Measurements from ENCODE around the gene MYO3B.

MYO3B gene

DNA sequence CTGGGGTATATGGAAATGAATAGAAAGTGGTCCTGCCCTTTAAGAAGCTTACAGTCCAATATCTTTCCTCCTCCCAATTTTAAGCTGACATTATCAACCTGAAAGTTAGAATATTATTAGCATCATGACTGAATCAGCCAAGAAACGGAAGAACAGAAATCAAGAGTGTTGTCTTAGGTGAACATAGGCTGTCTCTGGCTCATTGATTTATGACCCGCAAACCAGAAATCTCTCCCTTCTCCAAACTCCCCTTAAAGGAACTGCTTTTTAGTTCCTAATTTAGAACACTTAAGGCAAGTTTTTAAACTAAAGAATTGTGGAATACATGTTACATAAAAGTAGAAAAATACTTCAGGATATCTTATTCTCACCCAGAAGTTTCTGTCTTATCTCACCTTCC lies 62.7 kb downstream of the MYO3B start:
- Histone ChIP-seq H3K36me3 (no peaks in the 10 kb centered on the region), H3K9me3 (ENCODE audit: severe bottlenecking) (no peaks in the 10 kb centered on the region), H3K27ac (no peak overlapping the region), H3K4me3 (ENCODE audit: low read depth, low read length) (no peak overlapping the region), H3K27me3 (ENCODE audit: insufficient read depth, low read depth, severe bottlenecking) (no peaks in the 10 kb centered on the region)
- no peak for DNase-seq
- TF ChIP-seq, protein P1, sequence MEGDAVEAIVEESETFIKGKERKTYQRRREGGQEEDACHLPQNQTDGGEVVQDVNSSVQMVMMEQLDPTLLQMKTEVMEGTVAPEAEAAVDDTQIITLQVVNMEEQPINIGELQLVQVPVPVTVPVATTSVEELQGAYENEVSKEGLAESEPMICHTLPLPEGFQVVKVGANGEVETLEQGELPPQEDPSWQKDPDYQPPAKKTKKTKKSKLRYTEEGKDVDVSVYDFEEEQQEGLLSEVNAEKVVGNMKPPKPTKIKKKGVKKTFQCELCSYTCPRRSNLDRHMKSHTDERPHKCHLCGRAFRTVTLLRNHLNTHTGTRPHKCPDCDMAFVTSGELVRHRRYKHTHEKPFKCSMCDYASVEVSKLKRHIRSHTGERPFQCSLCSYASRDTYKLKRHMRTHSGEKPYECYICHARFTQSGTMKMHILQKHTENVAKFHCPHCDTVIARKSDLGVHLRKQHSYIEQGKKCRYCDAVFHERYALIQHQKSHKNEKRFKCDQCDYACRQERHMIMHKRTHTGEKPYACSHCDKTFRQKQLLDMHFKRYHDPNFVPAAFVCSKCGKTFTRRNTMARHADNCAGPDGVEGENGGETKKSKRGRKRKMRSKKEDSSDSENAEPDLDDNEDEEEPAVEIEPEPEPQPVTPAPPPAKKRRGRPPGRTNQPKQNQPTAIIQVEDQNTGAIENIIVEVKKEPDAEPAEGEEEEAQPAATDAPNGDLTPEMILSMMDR (IDR thresholded peaks at IDR 0.05; ENCODE audit: low read depth, low read length) = no peak

DNA sequence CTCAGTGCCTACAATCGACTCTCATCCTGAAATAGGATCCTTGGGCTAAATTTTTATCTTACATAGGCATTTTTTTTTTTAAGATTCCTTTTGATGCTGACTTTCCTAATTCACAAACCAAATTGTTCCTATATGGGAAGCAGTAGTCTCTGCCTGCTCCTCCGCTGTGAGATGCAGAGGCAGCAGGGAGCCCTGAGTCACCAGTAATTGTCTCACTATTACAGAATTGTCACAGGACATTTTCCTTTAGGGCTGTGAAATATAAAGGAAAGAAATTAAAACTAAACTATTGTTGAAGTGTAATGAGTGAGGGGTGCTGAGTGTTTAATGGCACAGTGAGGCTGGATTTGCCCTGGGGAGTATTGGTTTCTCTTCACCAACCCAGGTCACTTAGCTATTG lies 63.8 kb downstream of the MYO3B start:
- TF ChIP-seq, protein P1 (IDR thresholded peaks at IDR 0.05; ENCODE audit: low read depth, low read length) = no peak
- no peak for DNase-seq
- no peaks in the 10 kb centered on the region for H3K36me3 ChIP-seq
- no peak overlapping the region for H3K4me3 ChIP-seq (ENCODE audit: low read depth, low read length)
- no peak overlapping the region for H3K27ac ChIP-seq
- H3K27me3 ChIP-seq (ENCODE audit: insufficient read depth, low read depth, severe bottlenecking) = no peaks in the 10 kb centered on the region
- H3K9me3 ChIP-seq (ENCODE audit: severe bottlenecking) = no peaks in the 10 kb centered on the region

DNA sequence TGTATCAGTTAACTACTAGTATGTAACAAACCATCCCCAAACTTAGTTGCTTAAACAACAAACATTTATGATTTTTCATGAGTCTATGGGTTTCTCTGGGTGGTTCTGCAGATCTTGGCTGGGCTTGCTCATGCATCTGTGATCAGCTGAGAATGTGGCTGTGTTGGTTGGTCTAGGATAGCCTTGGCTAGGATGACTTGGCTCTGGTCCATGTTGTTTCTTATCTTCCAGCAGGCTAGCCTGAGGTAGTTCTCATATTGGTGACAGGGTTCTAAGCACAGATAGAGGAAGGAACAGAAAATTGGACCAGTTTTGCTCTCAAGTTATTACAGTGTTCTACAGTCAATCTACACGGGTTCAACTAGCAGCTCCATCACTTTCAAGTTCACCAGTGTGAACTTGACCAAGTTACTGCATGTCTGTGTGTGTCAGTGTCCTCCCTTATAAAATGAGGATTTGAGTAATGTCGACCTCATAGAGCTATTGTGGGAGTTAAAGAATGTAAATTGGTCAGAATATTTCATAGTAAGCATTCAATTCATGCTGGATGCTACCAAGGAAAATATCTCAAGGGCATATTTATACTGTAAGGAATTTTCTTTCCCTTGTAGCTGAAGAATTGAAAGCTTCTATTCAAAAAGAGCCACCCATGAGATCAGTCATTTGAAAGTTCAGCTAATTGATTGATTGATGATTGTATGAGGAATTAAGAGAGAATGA lies 65.3 kb downstream of the MYO3B start:
- TF ChIP-seq, protein P1 (IDR thresholded peaks at IDR 0.05; ENCODE audit: low read depth, low read length) = no peak
- Histone ChIP-seq H3K9me3 (ENCODE audit: severe bottlenecking) (no peaks in the 10 kb centered on the region), H3K4me3 (ENCODE audit: low read depth, low read length) (no peak overlapping the region), H3K27ac (no peak overlapping the region), H3K27me3 (ENCODE audit: insufficient read depth, low read depth, severe bottlenecking) (no peaks in the 10 kb centered on the region), H3K36me3 (no peaks in the 10 kb centered on the region)
- no peak for DNase-seq

DNA sequence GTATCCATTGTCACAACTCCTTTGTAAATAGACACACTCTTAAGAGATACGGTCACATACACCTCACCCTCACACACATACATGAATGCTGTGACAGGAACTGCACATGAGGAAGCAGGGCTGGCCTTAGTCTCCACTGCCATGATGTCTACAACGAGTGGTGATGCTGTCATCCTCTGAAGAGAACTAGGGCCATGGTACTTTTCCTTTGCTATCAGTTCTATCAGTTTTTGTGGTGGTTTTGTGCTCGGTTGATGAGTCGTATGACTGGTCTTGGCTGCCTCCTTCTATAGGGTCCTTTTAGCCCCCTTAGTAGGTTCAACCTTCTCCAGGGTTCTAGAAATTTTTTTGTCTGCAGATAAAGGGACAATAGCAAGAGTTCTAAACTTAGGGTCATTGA lies 66.0 kb downstream of the MYO3B start:
- no peaks in the 10 kb centered on the region for H3K36me3 ChIP-seq
- no peaks in the 10 kb centered on the region for H3K27me3 ChIP-seq (ENCODE audit: insufficient read depth, low read depth, severe bottlenecking)
- no peak overlapping the region for H3K4me3 ChIP-seq (ENCODE audit: low read depth, low read length)
- DNase-seq = no peak
- TF ChIP-seq, protein P1 (IDR thresholded peaks at IDR 0.05; ENCODE audit: low read depth, low read length) = no peak
- no peaks in the 10 kb centered on the region for H3K9me3 ChIP-seq (ENCODE audit: severe bottlenecking)
- no peak overlapping the region for H3K27ac ChIP-seq

DNA sequence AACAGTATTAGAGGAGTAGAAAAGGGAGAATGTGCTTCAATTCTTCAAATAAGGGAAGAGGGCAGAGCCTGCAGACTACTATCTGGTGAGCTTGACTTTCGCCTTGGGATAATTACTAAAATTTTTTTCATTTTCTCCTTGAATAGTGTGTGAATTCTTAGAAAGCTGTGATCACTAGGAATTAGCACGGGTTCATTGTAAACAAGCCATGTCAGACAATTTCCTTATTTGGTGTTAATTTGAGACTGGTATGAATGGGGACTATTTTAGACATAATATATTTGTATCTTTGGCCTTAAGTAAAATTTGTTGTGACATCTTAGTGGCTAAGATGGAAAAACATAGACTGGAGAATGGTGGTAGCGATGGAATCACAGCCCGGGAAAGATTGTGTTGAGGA lies 66.6 kb downstream of the MYO3B start:
- H3K36me3 ChIP-seq = no peaks in the 10 kb centered on the region
- TF ChIP-seq, protein P1 (IDR thresholded peaks at IDR 0.05; ENCODE audit: low read depth, low read length) = no peak
- H3K27ac ChIP-seq = no peak overlapping the region
- H3K9me3 ChIP-seq (ENCODE audit: severe bottlenecking) = no peaks in the 10 kb centered on the region
- H3K4me3 ChIP-seq (ENCODE audit: low read depth, low read length) = no peak overlapping the region
- H3K27me3 ChIP-seq (ENCODE audit: insufficient read depth, low read depth, severe bottlenecking) = no peaks in the 10 kb centered on the region
- no peak for DNase-seq

DNA sequence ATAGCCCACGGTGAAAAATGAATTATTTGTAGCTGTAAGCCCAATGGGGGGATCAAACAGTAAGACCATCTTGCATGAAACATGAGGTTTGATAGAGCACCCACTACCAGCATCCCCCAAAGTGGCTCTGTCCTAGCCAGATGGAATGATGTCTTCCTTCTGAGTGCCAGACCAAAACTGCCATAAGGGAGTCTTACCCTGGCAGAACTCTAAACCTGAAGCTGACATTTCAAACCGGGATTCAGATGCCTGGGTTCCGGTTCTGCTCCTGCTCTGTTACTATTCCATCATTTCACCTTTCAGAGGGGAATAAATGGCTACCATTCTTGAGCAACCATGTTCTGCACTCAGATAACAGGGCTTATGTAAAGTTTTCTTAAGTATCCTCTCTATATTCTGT lies 67.4 kb downstream of the MYO3B start:
- TF ChIP-seq, protein P1 (IDR thresholded peaks at IDR 0.05; ENCODE audit: low read depth, low read length) = no peak
- Histone ChIP-seq H3K27ac (no peak overlapping the region), H3K4me3 (ENCODE audit: low read depth, low read length) (no peak overlapping the region), H3K36me3 (no peaks in the 10 kb centered on the region), H3K27me3 (ENCODE audit: insufficient read depth, low read depth, severe bottlenecking) (no peaks in the 10 kb centered on the region), H3K9me3 (ENCODE audit: severe bottlenecking) (no peaks in the 10 kb centered on the region)
- DNase-seq = no peak
